ENCODE results near the gene ITGAE.

DNA sequence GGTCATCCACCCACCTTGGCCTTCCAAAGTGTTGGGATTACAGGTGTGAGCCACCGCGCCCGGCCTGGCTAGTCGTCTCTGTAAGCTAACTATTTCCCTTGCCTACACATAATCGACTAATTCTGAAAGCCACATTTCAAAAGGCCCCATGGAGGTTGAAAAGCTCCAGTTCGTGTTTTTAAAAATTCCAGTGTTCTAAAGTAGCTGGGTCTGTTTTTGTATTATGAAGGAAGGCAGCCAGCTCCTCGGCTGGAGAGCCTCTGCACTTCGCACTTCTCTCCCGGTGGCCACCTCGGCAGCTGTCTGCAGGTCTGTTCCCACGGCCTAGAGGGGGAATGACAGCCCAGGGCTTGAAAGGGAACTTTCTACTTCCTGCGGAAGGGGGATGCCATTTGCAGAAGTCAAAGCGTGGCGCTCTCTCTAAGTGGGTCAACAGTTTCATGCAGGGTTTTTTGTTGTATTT, 60.3 kb downstream of the ITGAE start:
- TF ChIP-seq GATA2 (IDR thresholded peaks at IDR 0.05; ENCODE audit: low read depth, low read length) (no peak), GATA3 (IDR thresholded peaks at IDR 0.05; ENCODE audit: low read depth, low read length) (no peak)
